PFSK-1 (cell line): Measurements from ENCODE around the gene COA1.

Experiments
- FOXP2 ChIP-seq: optimal IDR thresholded peaks from 2 replicates; pipeline ENCODE3; 2011; ENCODE audit warnings: borderline replicate concordance, control low read depth, inconsistent platforms; ENCODE audit not compliant: insufficient read depth; ENCODE audit errors: extremely low read length, extremely low read depth
- POLR2AphosphoS5 ChIP-seq: IDR thresholded peaks from 2 replicates; pipeline ENCODE4 v1.6.1; 2012; ENCODE audit warnings: low read depth, mild to moderate bottlenecking, control low read depth, low read length, moderate library complexity
- SIN3A ChIP-seq: IDR thresholded peaks from 2 replicates; pipeline ENCODE4 v1.6.1; 2012; ENCODE audit warnings: mild to moderate bottlenecking, low read length, moderate library complexity, borderline replicate concordance; ENCODE audit not compliant: insufficient read depth
- TAF1 ChIP-seq: IDR thresholded peaks from 2 replicates; pipeline ENCODE4 v1.6.1; 2012; ENCODE audit warnings: low read length, control low read depth, borderline replicate concordance; ENCODE audit not compliant: insufficient read depth
- TF ChIP-seq, protein P1 (sequence below), 2 experiments: IDR thresholded peaks; 2 replicates each; pipeline versions ENCODE4 v1.6.1 to v1.8.0; 2011 to 2012; ENCODE audit warnings: low read depth in 2 of 2, low read length in 2 of 2, control low read depth in 1 of 2, inconsistent platforms in 1 of 2, mild to moderate bottlenecking in 1 of 2, moderate library complexity in 1 of 2; ENCODE audit not compliant: insufficient read depth in 1 of 2

COA1 gene

GRCh38 chr7:43700646-43701499, 28.4 kb downstream of the COA1 start:
- TF ChIP-seq, protein P1, sequence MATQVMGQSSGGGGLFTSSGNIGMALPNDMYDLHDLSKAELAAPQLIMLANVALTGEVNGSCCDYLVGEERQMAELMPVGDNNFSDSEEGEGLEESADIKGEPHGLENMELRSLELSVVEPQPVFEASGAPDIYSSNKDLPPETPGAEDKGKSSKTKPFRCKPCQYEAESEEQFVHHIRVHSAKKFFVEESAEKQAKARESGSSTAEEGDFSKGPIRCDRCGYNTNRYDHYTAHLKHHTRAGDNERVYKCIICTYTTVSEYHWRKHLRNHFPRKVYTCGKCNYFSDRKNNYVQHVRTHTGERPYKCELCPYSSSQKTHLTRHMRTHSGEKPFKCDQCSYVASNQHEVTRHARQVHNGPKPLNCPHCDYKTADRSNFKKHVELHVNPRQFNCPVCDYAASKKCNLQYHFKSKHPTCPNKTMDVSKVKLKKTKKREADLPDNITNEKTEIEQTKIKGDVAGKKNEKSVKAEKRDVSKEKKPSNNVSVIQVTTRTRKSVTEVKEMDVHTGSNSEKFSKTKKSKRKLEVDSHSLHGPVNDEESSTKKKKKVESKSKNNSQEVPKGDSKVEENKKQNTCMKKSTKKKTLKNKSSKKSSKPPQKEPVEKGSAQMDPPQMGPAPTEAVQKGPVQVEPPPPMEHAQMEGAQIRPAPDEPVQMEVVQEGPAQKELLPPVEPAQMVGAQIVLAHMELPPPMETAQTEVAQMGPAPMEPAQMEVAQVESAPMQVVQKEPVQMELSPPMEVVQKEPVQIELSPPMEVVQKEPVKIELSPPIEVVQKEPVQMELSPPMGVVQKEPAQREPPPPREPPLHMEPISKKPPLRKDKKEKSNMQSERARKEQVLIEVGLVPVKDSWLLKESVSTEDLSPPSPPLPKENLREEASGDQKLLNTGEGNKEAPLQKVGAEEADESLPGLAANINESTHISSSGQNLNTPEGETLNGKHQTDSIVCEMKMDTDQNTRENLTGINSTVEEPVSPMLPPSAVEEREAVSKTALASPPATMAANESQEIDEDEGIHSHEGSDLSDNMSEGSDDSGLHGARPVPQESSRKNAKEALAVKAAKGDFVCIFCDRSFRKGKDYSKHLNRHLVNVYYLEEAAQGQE (IDR thresholded peaks at IDR 0.05; ENCODE audit: insufficient read depth in 1 of 2, low read depth in 2 of 2, low read length in 2 of 2) = no peak
- no peak for TF ChIP-seq SIN3A
- TF ChIP-seq POLR2AphosphoS5 = no peak
- no peak for TF ChIP-seq FOXP2
- TF ChIP-seq TAF1 = no peak

DNA sequence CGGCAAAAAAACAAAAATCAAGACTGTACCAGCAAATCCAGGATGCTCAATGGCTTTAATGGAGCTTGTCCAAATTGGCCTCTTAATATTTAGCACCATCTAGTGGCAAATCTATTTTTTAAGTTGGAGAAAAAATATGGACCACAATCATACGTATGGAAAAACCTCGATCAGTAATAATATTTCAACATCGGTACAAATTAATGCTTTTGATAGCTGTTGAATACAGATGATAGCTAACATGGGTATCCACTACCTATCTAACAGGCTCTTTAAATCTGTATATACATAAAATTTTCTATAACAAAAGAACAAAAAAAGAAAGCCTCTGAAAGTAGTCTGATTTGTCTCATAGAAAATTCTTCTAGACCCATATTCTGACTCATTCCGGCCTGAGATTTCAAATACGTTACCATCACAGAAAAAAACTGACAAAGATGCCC, 29.2 kb downstream of the COA1 start:
- TF ChIP-seq, protein P1 (IDR thresholded peaks at IDR 0.05; ENCODE audit: insufficient read depth in 1 of 2, low read depth in 2 of 2, low read length in 2 of 2) = no peak
- TF ChIP-seq TAF1 (no peak), SIN3A (no peak), POLR2AphosphoS5 (no peak)

DNA sequence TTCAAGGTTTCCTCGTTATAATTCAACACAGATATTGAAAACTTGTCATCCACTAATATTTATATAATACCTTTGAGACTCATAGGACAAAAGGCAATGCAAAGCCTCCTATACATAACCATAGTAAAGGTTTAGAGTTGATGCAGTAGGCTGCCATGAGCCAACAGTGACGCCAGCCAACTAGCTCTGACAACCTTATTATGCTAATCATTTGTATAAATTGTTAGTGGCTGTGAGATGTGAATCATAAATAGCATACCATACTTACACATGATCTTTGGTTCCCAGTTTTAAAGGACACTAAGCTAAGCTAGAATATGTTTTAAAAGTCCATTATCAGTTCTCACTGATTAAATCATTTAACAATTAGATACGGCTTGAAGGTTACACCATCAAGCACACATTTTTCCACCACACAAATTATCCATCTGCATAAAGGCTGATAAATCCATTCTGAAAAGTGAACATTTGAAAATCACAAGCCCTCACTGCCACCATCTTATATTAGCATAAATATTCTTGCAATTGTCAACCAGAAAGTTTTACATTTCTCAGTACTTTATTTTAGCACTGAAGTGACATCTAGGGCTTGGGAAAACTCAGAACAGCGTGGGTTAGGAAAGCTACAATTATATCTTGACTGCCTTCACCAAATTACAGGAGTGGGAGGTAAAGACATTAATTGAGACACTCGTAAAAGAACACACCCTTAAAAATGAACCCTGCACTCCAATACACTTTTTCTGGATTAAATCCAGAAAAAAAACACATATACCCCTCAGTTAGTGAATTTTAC, 30.7 kb downstream of the COA1 start:
- TF ChIP-seq SIN3A (no peak), POLR2AphosphoS5 (no peak), TAF1 (no peak), FOXP2 (no peak)
- TF ChIP-seq, protein P1 (IDR thresholded peaks at IDR 0.05; ENCODE audit: insufficient read depth in 1 of 2, low read depth in 2 of 2, low read length in 2 of 2) = no peak

- TF ChIP-seq POLR2AphosphoS5 (no peak), FOXP2 (no peak)
Measured at GRCh38 chr7:43697690-43698089, 31.6 kb downstream of the COA1 start.

- no peak for TF ChIP-seq POLR2AphosphoS5
- no peak for TF ChIP-seq FOXP2
- TF ChIP-seq TAF1 = no peak
- TF ChIP-seq, protein P1 (IDR thresholded peaks at IDR 0.05; ENCODE audit: insufficient read depth in 1 of 2, low read depth in 2 of 2, low read length in 2 of 2) = no peak
- no peak for TF ChIP-seq SIN3A
Measured at GRCh38 chr7:43695365-43695764, 34.0 kb downstream of the COA1 start.
